ENCODE measurements around the gene LTBP1. TPM values are rescaled to one million over a fixed set of nuclear protein-coding genes. Genes with fewer than 3 reads are reported as not detected.

The LTBP1 gene
- total RNA-seq, 4 donors from 2014 or later: 12.6 to 81.0 (median 16.0) TPM

DNA sequence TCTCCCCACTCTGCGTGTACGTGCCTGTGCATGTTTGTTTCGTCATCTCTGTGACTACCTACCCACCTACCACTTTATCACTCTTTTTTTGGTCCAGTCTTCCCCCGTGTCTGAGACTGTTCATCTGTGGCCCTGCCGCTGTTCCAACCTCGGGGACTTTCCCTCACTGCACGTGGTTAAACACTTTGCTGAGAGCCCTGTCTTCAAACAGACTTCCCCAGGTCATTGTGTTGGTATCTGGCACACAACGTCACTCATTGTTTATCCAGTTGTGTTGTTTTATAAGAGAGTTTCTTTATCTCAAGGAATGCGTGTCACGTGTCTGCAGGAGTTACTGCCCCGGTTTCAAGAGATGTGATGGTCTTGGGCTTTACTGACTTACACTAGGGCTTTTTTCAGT is 267.7 kb downstream of the LTBP1 start:
- TF ChIP-seq, protein P1, sequence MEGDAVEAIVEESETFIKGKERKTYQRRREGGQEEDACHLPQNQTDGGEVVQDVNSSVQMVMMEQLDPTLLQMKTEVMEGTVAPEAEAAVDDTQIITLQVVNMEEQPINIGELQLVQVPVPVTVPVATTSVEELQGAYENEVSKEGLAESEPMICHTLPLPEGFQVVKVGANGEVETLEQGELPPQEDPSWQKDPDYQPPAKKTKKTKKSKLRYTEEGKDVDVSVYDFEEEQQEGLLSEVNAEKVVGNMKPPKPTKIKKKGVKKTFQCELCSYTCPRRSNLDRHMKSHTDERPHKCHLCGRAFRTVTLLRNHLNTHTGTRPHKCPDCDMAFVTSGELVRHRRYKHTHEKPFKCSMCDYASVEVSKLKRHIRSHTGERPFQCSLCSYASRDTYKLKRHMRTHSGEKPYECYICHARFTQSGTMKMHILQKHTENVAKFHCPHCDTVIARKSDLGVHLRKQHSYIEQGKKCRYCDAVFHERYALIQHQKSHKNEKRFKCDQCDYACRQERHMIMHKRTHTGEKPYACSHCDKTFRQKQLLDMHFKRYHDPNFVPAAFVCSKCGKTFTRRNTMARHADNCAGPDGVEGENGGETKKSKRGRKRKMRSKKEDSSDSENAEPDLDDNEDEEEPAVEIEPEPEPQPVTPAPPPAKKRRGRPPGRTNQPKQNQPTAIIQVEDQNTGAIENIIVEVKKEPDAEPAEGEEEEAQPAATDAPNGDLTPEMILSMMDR (IDR thresholded peaks at IDR 0.05): no peak
- DNase-seq (ENCODE audit: low spot score) (no peak), ATAC-seq (ENCODE audit: low FRiP score) (no peak)

DNA sequence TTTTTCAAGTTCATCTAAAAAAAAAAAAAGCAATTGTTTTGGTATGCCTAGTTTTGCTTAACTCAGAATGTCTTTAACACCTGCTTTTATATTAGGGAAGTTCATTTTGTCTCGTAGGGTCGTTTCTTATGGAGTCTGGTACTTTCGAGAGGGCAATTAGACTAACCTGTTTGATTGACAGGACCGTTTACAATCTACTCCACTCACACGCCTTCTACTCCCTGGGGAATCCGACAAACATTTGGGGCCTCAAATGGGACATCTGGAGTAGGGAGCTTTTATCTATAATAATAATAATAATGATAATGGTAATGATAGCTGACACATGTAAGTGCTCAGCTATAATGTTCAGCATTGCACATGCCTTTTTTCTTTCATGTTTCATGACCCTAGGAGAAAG is 268.1 kb downstream of the LTBP1 start:
- no peak for ATAC-seq (ENCODE audit: low FRiP score)
- DNase-seq (ENCODE audit: low spot score): no peak
- TF ChIP-seq, protein P1 (IDR thresholded peaks at IDR 0.05): no peak

DNA sequence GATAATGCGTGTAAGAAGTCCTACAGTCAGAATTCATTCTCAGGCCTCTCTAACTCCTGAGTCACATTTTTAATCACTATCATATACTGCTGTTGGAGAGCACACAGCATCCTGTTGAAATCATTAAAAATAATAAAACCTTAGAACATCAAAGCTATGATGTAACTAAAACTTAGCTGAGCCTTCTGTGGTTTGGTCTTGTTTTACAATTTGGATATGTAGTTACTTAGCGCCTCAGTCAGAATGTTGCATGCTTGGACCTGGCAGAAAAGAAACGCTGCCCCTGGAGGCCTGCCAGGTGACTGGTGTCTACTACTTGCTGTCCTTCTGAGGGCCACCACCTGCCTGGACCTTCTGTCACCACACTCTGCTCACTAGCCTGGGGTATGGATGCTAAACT is 268.5 kb downstream of the LTBP1 start:
- TF ChIP-seq, protein P1 (IDR thresholded peaks at IDR 0.05): no peak
- DNase-seq (ENCODE audit: low spot score) (no peak), ATAC-seq (ENCODE audit: low FRiP score) (no peak)

GRCh38 chr2:33215983-33216382 is 269.2 kb downstream of the LTBP1 start:
- ATAC-seq (ENCODE audit: low FRiP score) (no peak), DNase-seq (ENCODE audit: low spot score) (no peak)
- TF ChIP-seq, protein P1 (IDR thresholded peaks at IDR 0.05): no peak

GRCh38 chr2:33216508-33217182 is 269.9 kb downstream of the LTBP1 start:
- TF ChIP-seq, protein P1 (IDR thresholded peaks at IDR 0.05): no peak
- ATAC-seq (ENCODE audit: low FRiP score) (peak; percentile 27), DNase-seq (ENCODE audit: low spot score) (no peak)

DNA sequence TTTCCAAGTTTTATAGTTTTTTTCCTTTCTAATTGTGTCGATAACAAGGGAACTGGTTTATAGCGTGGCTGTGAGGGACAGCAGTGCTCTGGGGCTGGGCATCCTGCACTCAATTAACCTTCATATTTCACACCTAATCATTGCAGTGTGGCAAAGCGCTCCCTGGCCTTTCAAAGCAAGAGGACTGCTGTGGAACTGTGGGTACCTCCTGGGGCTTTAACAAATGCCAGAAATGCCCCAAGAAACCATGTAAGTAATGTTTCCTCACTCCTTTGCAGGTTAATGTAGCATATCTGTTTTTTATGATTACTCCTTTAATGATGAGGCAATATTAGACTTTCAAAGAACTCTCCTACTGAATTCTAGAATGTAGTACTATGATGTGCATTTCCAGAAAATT is 270.7 kb downstream of the LTBP1 start:
- TF ChIP-seq, protein P1 (IDR thresholded peaks at IDR 0.05): no peak
- no peak for DNase-seq (ENCODE audit: low spot score)
- no peak for ATAC-seq (ENCODE audit: low FRiP score)

DNA sequence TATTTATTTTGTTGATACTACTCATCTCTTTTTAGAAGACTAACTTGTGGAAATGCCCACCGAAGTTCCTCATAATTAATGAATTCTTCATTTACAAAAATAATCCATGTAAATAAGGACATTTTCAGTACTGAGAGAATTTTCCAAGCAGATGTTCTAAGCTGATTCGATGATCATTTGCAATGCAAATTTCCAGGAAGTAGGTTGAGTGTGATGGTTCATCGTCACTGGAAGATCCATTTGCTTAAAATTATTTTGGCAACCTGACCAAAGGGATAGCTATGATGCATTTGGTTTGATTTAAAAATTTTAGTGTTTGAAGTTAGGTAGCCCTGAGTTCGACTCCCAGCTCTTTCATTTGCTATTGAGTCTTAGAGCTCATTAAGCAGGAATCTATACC is 272.4 kb downstream of the LTBP1 start:
- ATAC-seq (ENCODE audit: low FRiP score): no peak
- no peak for DNase-seq (ENCODE audit: low spot score)
- TF ChIP-seq, protein P1 (IDR thresholded peaks at IDR 0.05): no peak

Data from omental fat pad (tissue), 4 donors.